ENCODE results near the gene AHRR. TPM values are rescaled to one million over a fixed set of nuclear protein-coding genes. Genes with fewer than 3 reads are reported as not detected.
"Not testable (repeated sequence)": the region's sequence is repeated elsewhere in the genome, so short reads cannot be mapped to it uniquely, and the experiment has no call there.

AHRR gene
- total and polyA plus RNA-seq, 2 experiments from 2014 or later, result 0.27 to 1.8 TPM

- H3K27ac ChIP-seq (ENCODE audit: low read depth); H3K9me3 Mint-ChIP-seq; H3K27me3 Mint-ChIP-seq (ENCODE audit: insufficient read depth, low read depth, poor library complexity); H2AFZ ChIP-seq; H3F3A ChIP-seq (replicated peaks; ENCODE audit: low read depth); ATAC-seq; H3K27me3 ChIP-seq (ENCODE audit: insufficient read depth); H3K9me2 ChIP-seq (ENCODE audit: insufficient read depth); H3K27ac Mint-ChIP-seq; H3K4me1 ChIP-seq (ENCODE audit: insufficient read depth); DNase-seq (ENCODE audit: low spot score); H4K20me1 ChIP-seq (replicated peaks; ENCODE audit: insufficient read depth); H3K36me3 ChIP-seq (ENCODE audit: insufficient read depth): not testable (repeated sequence)
- 0 out of 2 replicates have a peak overlapping the region, but pooled peaks have one; percentile 30 for H3K4me3 ChIP-seq
- 0 out of 2 replicates have a peak overlapping the region, but pooled peaks have one; percentile 72 for H3K4me2 ChIP-seq
- Mint-ChIP-seq H3K4me1 (peaks cover 11% of the 10 kb centered on the region), H3K36me3 (ENCODE audit: low read depth) (peaks cover 39% of the 10 kb centered on the region), H3K4me3 (peak overlapping the region; percentile 74)
- peaks cover 54% of the 10 kb centered on the region for H3K79me2 ChIP-seq (replicated peaks; ENCODE audit: insufficient read depth)
Measured at GRCh38 chr5:273491-273890, 48.0 kb upstream of the AHRR start.

- not testable (repeated sequence) for H3K9me3 Mint-ChIP-seq; H3K4me3 ChIP-seq; H3K27ac ChIP-seq (ENCODE audit: low read depth); H3K27me3 Mint-ChIP-seq (ENCODE audit: insufficient read depth, low read depth, poor library complexity); H4K20me1 ChIP-seq (replicated peaks; ENCODE audit: insufficient read depth); DNase-seq (ENCODE audit: low spot score); H3K4me2 ChIP-seq; ATAC-seq; H2AFZ ChIP-seq; H3F3A ChIP-seq (replicated peaks; ENCODE audit: low read depth); H3K9me2 ChIP-seq (ENCODE audit: insufficient read depth); H3K4me1 ChIP-seq (ENCODE audit: insufficient read depth); H3K4me3 Mint-ChIP-seq; H3K27ac Mint-ChIP-seq; H3K36me3 ChIP-seq (ENCODE audit: insufficient read depth); H3K27me3 ChIP-seq (ENCODE audit: insufficient read depth)
- H3K79me2 ChIP-seq (replicated peaks; ENCODE audit: insufficient read depth), result peaks cover 54% of the 10 kb centered on the region
- Mint-ChIP-seq H3K36me3 (ENCODE audit: low read depth) (peaks cover 45% of the 10 kb centered on the region), H3K4me1 (peaks cover 11% of the 10 kb centered on the region)
Measured at GRCh38 chr5:274346-274745, 47.2 kb upstream of the AHRR start.

GRCh38 chr5:278646-279045, 42.9 kb upstream of the AHRR start:
- H3K27me3 Mint-ChIP-seq (ENCODE audit: insufficient read depth, low read depth, poor library complexity), result peaks cover 16% of the 10 kb centered on the region
- H4K20me1 ChIP-seq (replicated peaks; ENCODE audit: insufficient read depth), result peaks cover 7% of the 10 kb centered on the region; the same call in 1 of the 2 replicates
- peaks cover 75% of the 10 kb centered on the region for H3K36me3 Mint-ChIP-seq (ENCODE audit: low read depth)
- TF ChIP-seq ETS1 (IDR thresholded peaks at IDR 0.05) (no peak), CTCF (conservative IDR thresholded peaks at IDR 0.05; ENCODE audit: low read depth in 2 of 2) (no peak), STAT1 (IDR thresholded peaks at IDR 0.05; ENCODE audit: unreplicated experiment) (no peak), ZNF462 (CRISPR knock-in tag; IDR thresholded peaks at IDR 0.05) (no peak), POLR2AphosphoS5 (IDR thresholded peaks at IDR 0.05; ENCODE audit: low read depth) (no peak), JUNB (IDR thresholded peaks at IDR 0.05; ENCODE audit: unreplicated experiment) (no peak), CREB1 (CRISPR knock-in tag; IDR thresholded peaks at IDR 0.05; ENCODE audit: low read depth) (no peak), NANOG (IDR thresholded peaks at IDR 0.05; ENCODE audit: borderline replicate concordance) (no peak)

More at GRCh38 chr5:278646-279045, 42.9 kb upstream of the AHRR start:
- ATAC-seq (no peak), DNase-seq (ENCODE audit: low spot score) (no peak)
- Histone ChIP-seq H3K36me3 (ENCODE audit: insufficient read depth) (peaks cover 5% of the 10 kb centered on the region; the same call in 1 of the 2 replicates), H3K9me2 (ENCODE audit: insufficient read depth) (no peaks in the 10 kb centered on the region), H2AFZ (no peak overlapping the region), H3K4me2 (no peak overlapping the region), H3K27ac (ENCODE audit: low read depth) (no peak overlapping the region), H3F3A (replicated peaks; ENCODE audit: low read depth) (no peaks in the 10 kb centered on the region), H3K4me3 (no peak overlapping the region), H3K27me3 (ENCODE audit: insufficient read depth) (no peaks in the 10 kb centered on the region), H3K79me2 (replicated peaks; ENCODE audit: insufficient read depth) (peaks cover 74% of the 10 kb centered on the region), H3K4me1 (ENCODE audit: insufficient read depth) (no peaks in the 10 kb centered on the region)
- Mint-ChIP-seq H3K9me3 (peaks cover 35% of the 10 kb centered on the region), H3K4me3 (no peak overlapping the region), H3K27ac (no peak overlapping the region), H3K4me1 (no peaks in the 10 kb centered on the region; the same call in 2 of the 3 replicates)
